ENCODE results near the gene POLR2F. TPM values are rescaled to one million over a fixed set of nuclear protein-coding genes. Genes with fewer than 3 reads are reported as not detected.

Gene POLR2F
- polyA plus RNA-seq, 1 donor from 2014 or later = 195 TPM

GRCh38 chr22:37983860-37984791 lies 30.6 kb downstream of the POLR2F start, which contains the start of gene SOX10:
Gene SOX10 (minus strand): TSS chr22:37984555. CDS start chr22:37983784, 771 bp downstream.
- Histone ChIP-seq H3K79me2 (replicated peaks; ENCODE audit: insufficient read depth, low read length) (no peaks in the 10 kb centered on the region), H3F3A (ENCODE audit: insufficient read depth, low read length, poor library complexity, severe bottlenecking) (no peaks in the 10 kb centered on the region), H3K27ac (ENCODE audit: low read length) (no peak within 1 kb of the TSS), H2AFZ (ENCODE audit: low read depth, low read length) (no peak within 1 kb of the TSS), H3K9me3 (ENCODE audit: low read length) (no peaks in the 10 kb centered on the region), H3K36me3 (ENCODE audit: insufficient read depth, low read length) (no peaks in the 10 kb centered on the region), H3K9me2 (ENCODE audit: insufficient read depth, low read length) (no peaks in the 10 kb centered on the region), H4K20me1 (ENCODE audit: insufficient read depth) (no peaks in the 10 kb centered on the region), H3K27me3 (ENCODE audit: insufficient read depth, low read depth, low read length) (peaks cover 4% of the 10 kb centered on the region), H3K9ac (ENCODE audit: low read length) (no peak within 1 kb of the TSS), H3K4me3 (ENCODE audit: low read length) (no peak within 1 kb of the TSS), H3K4me2 (ENCODE audit: low read length) (no peak within 1 kb of the TSS)
- no peak for TF ChIP-seq POLR2AphosphoS5 (IDR thresholded peaks at IDR 0.05)
- TF ChIP-seq MXI1 (conservative IDR thresholded peaks at IDR 0.05; ENCODE audit: poor library complexity, severe bottlenecking) = no peak
- no peak for TF ChIP-seq TAF1 (IDR thresholded peaks at IDR 0.05; ENCODE audit: low read depth)
- no peak for TF ChIP-seq REST (IDR thresholded peaks at IDR 0.05; ENCODE audit: borderline replicate concordance)
- TF ChIP-seq EZH2 (IDR thresholded peaks at IDR 0.05; ENCODE audit: borderline replicate concordance, insufficient read depth, low read length, poor library complexity, severe bottlenecking) = no peak
- TF ChIP-seq EP300 (conservative IDR thresholded peaks at IDR 0.05; ENCODE audit: poor library complexity, severe bottlenecking) = no peak
- TF ChIP-seq SMC3 (conservative IDR thresholded peaks at IDR 0.05; ENCODE audit: poor library complexity) = no peak
- TF ChIP-seq CTCF (IDR thresholded peaks at IDR 0.05; ENCODE audit: poor library complexity, severe bottlenecking) = no peak
- no peak for TF ChIP-seq RAD21 (conservative IDR thresholded peaks at IDR 0.05)

DNA sequence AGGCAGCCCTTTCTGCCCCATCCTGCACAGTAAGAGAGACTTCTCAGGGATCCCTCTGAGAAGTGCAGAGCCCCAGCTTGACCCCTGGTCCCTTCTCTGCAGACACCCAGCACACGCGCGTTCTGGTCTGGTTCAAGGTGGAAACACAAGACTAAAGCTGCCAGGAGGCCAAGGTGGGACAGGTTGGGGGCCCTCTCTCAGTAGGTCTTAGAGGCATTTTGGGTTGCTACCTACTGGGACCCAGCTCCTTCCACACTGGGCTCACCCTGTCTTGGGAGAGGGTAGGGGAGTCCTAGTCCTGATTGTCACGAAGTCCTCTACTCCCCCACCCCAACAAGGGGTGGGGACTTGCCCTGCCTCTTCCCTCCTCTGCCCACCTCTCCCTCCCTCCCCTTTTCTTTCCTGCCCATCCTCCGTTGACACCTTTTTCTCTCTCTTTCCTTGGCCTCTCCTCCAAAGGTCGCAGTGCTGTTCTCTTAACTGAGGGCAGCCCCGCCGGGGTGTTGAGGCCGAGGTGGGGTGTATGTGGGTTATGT lies 31.6 kb downstream of the POLR2F start:
- H3K4me2 ChIP-seq (ENCODE audit: low read length) = no peak overlapping the region

More for the DNA sequence above, 31.6 kb downstream of the POLR2F start:
- Histone ChIP-seq H3K4me3 (ENCODE audit: low read length) (no peak overlapping the region), H3F3A (ENCODE audit: insufficient read depth, low read length, poor library complexity, severe bottlenecking) (no peaks in the 10 kb centered on the region), H3K9ac (ENCODE audit: low read length) (no peak overlapping the region), H3K9me2 (ENCODE audit: insufficient read depth, low read length) (no peaks in the 10 kb centered on the region), H3K27me3 (ENCODE audit: insufficient read depth, low read depth, low read length) (peaks cover 4% of the 10 kb centered on the region), H2AFZ (ENCODE audit: low read depth, low read length) (no peak overlapping the region), H4K20me1 (ENCODE audit: insufficient read depth) (no peaks in the 10 kb centered on the region), H3K36me3 (ENCODE audit: insufficient read depth, low read length) (no peaks in the 10 kb centered on the region), H3K27ac (ENCODE audit: low read length) (no peak overlapping the region), H3K79me2 (replicated peaks; ENCODE audit: insufficient read depth, low read length) (no peaks in the 10 kb centered on the region), H3K9me3 (ENCODE audit: low read length) (no peaks in the 10 kb centered on the region)
- no peak for TF ChIP-seq SMC3 (conservative IDR thresholded peaks at IDR 0.05; ENCODE audit: poor library complexity)
- TF ChIP-seq EP300 (conservative IDR thresholded peaks at IDR 0.05; ENCODE audit: poor library complexity, severe bottlenecking) = no peak
- TF ChIP-seq RAD21 (conservative IDR thresholded peaks at IDR 0.05) = no peak
- TF ChIP-seq TAF1 (IDR thresholded peaks at IDR 0.05; ENCODE audit: low read depth) = no peak
- TF ChIP-seq CTCF (IDR thresholded peaks at IDR 0.05; ENCODE audit: poor library complexity, severe bottlenecking) = no peak
- no peak for TF ChIP-seq EZH2 (IDR thresholded peaks at IDR 0.05; ENCODE audit: borderline replicate concordance, insufficient read depth, low read length, poor library complexity, severe bottlenecking)
- no peak for TF ChIP-seq POLR2AphosphoS5 (IDR thresholded peaks at IDR 0.05)
- TF ChIP-seq REST (IDR thresholded peaks at IDR 0.05; ENCODE audit: borderline replicate concordance) = no peak
- no peak for TF ChIP-seq MXI1 (conservative IDR thresholded peaks at IDR 0.05; ENCODE audit: poor library complexity, severe bottlenecking)
